Islet of Langerhans (tissue), 1 donor: ENCODE measurements around the gene GABRB1.

ENCODE experiments used
- FAIRE-seq: peaks from one replicate; lab custom pipeline; 2011; peaks lifted over from hg19 to GRCh38; lab: Jason Lieb, UNC

Gene GABRB1

DNA sequence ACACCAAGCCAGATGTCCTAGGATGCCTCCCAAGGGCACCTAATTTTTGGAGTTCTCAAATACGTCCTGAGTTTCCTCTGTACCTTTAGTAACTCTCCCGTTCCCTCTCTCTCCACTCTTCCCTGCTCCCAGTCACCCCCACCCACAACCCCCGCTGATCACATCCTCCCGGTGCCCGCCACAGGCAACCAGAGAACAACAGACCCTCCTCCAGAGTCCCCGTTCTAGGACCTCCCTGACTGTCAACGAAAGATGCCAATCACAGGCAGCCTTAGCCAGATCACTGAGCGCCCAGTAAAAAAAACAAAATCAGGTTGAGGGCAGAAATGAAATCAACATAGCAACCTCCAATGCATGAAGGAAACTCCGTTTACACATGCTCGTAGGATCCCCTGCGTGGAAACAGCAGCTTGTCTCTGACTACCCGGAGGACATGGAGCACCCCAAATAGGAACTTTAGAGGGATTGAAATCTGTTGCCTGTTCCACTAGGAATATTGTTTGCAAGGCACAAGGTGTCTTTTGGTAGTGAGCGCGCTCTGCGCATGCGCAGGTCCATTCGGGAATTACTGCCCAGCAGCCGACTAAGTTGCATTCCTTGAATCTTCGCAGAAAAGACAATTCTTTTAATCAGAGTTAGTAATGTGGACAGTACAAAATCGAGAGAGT lies at the start of gene GABRB1:
GABRB1 (plus strand) TSS at position 557 of the 668 bp plus-strand sequence.
- FAIRE-seq: no peak

DNA sequence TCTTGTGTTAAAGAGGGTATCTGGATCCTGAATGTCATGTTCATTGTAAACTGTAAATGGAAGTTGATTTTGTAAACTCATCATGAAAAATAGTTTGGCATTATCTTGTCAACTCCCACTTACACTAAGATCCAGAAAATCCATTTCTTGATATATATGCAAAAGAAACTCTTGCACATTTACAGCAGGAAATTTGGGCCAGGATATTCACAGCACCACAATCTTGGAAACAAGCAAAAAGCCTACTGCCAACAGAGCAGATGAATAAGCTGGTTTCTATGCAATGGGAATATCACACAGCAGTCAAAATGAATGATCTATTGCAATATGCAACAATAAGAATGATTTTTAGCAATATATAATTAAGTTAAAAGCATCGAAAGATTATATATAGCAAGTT lies 46.6 kb upstream of the GABRB1 start:
- FAIRE-seq: no peak

DNA sequence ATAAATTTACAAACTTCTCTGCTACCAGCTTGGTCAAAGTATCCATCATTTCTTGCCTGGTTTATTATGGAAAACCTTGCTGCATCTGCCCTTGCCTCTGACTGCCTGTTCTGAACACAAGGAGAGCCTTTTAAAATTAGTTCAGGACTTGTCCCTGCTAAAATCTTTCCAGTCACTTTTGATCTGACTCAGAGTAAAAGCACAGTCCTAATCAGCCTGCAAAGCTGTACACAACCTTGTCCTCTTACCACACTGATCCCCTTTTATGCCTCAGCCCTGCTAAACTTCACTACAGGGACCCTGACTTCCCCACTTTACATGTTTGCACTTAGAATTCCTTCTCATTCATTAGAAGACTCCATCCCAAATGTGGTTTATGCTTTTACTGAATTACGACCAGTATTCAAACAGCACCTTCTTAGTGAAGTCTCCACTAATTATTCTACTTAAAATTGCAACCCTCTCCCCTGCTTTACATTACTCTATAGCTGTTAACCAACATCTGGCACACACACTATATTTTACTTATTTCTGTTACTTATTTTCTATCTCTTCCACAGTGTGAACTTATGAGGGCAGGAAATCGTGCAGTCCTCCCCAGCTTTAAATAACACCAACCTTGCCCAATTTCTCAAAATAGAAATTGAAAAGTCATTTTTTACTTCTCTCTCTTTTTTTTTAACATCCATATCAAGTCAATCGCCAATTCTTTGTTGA lies 44.3 kb upstream of the GABRB1 start:
- FAIRE-seq: no peak

DNA sequence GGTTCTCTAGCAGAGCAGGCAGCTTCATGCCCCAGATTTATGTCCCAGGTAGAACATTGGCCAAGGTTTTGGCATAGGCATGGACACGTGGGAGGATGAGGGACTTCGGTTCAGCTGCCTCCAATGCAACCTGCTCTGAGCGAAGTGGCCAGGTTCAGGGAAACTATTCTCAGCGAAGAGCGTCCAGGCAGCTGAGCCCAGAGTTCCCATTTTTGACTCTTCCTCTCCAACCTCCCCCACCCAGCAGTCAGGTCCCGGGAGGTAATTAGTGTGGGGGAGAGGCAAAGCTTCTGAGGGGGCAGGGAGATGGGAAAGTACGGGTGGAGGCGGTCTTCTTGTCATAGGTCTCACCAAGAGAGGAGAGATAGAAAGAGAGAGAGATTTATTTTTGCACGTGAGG lies 39.0 kb upstream of the GABRB1 start:
- FAIRE-seq: no peak

- FAIRE-seq: no peak
These were observed 38.0 kb upstream of the GABRB1 start, which contains the start of gene GABRA4 for GRCh38 chr4:46993075-46994006. TSS of gene GABRA4 (minus strand) at chr4:46993581. CDS start at chr4:46993424, 157 bp downstream.

GRCh38 chr4:46994007-46994405 lies 37.4 kb upstream of the GABRB1 start:
- no peak for FAIRE-seq

GRCh38 chr4:46999566-46999965 lies 31.8 kb upstream of the GABRB1 start:
- no peak for FAIRE-seq

DNA sequence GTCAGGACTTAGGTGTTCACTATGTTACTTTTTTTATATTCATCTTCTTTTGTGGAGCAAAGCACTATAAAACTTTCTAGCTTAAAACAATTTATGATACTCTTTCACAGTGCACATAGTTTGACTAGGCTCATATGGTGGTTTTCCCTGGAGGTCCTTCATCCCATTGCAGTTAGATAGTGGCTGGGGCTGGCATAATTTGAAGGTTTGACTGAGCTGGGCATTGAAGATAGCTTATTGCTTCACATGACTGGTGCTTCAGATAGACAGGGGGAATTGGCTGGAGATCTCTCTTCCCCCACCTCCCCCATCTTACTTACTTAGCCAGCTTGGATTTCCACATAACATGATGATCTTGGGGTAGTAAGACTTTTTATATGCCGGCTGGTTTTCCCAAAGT lies 31.0 kb upstream of the GABRB1 start:
- no peak for FAIRE-seq

GRCh38 chr4:47002580-47002979 lies 28.8 kb upstream of the GABRB1 start:
- no peak for FAIRE-seq

DNA sequence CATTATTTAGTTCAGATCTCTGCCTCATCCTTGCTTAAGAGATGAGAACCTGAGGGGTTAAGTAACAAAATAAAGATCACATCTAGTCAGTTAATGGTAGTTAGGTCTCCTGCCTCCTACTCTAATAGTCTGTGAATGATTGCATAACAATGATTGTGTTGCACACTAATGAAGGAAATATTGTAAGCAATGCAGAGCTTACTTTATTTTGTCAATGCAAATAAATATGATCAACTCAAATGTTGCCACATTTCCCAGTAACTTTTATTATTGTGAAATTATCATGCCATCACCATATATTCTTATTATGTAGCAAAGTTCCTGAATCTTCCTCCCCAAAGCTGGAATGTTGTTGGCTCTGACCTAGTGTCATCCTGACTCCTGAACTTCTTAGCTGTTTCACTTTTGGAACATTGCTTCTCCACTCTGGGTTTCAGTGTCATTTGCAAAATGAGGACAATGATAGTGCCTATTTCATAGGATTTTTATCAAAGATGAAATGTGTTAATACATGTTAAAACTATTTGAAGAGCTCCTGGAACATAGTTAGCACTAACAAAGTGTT lies 20.9 kb upstream of the GABRB1 start:
- FAIRE-seq: no peak

- FAIRE-seq: no peak
These were observed 20.4 kb upstream of the GABRB1 start for GRCh38 chr4:47010912-47011446.

- FAIRE-seq: no peak
These were observed 18.7 kb upstream of the GABRB1 start for GRCh38 chr4:47012676-47013075.

DNA sequence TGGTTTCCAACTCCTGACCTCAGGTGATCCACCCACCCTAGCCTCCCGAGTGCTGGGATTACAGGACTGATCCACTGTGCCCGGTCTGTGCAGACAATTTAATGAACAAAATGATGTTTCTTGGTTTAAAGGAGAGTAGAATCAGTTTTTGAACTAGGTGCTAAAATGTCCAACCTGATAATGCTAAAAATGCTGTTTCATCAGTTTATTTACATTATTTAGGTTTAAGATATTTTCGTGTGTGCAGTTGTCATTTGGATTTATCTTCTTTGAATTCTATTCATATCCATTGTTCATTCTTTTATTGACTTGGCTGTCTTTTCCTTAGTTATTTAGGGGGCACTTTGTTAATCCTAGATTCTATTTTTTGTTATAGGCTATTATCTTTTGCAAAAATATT lies 18.0 kb upstream of the GABRB1 start:
- FAIRE-seq: no peak

DNA sequence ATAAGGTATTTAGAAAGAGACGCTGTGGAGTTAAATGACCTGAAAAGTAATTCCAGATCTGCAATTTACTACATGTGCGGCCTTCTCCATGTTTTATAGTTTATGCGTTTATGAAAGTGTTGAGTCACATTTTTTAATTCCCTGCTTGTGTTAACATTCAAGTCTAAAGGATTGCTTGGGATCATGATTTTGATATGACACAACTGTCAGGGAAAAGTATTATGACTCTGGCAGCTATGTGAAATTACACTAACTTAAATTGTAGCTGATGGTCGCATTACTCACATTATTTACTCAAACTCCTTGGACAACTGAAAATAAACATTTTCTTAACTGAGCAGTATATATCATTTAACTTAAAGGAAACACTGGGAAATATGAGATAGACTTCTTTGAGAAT lies 14.3 kb upstream of the GABRB1 start:
- FAIRE-seq: no peak

GRCh38 chr4:47017494-47017893 lies 13.9 kb upstream of the GABRB1 start:
- no peak for FAIRE-seq

DNA sequence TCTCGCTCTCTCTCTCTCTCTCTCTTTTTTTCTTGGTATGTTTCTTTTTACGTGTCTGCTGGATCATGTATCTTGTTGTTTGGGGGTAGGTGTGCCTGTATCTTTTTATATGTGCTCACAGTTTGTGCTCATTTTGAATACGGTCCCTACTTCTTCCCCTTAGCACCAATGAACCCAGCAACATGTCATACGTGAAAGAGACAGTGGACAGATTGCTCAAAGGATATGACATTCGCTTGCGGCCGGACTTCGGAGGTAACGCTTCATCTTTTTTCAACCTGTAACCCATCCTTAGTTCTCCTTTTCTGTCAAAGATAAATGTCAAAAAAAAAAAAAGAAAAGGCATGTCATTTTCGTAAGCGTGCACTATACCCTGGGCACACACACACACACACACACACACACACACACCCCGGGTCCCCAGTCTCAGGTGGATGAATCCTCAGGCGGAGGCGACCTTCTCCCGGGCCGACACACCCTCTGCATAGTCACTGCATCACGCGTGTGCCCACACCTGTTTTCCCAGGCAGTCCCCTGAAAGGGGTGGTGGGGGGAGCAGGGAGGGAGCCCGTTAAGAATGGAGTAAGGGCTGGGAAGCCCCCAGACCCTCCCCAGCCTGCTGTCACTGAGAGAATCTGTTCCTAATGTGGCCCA lies 511 bp downstream of the GABRB1 start:
- FAIRE-seq: no peak

- FAIRE-seq: no peak
These were observed 1.2 kb downstream of the GABRB1 start for GRCh38 chr4:47032405-47033106.

- no peak for FAIRE-seq
These were observed 6.9 kb downstream of the GABRB1 start for GRCh38 chr4:47038263-47038662.

GRCh38 chr4:47040828-47041227 lies 9.5 kb downstream of the GABRB1 start:
- FAIRE-seq: no peak

- FAIRE-seq: no peak
These were observed 12.5 kb downstream of the GABRB1 start for GRCh38 chr4:47043821-47044220.

DNA sequence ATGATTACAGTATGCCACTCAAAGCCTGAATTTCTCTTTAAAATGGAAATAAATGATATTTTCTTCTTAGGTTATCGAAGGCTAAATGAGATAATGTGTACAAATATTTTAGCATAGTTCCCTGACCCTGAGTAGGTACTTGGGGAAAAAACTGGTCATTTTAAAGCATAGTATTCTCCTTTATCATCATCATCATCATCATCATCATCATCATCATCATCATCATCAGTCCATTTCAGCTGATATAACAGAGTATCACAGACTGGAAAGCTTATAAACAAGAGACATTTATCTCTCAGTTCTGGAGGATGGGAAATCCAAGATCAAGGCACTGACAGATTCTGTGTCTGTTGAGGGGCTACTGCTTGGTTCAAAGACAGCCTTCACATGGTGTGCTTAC lies 13.9 kb downstream of the GABRB1 start:
- FAIRE-seq: no peak
